Muscle of leg (tissue), 11 donors: ENCODE measurements around the gene IPO4. TPM values are rescaled to one million over a fixed set of nuclear protein-coding genes. Genes with fewer than 3 reads are reported as not detected.
"Not testable (repeated sequence)": the region's sequence is repeated elsewhere in the genome, so short reads cannot be mapped to it uniquely, and the experiment has no call there.

Experiments
- DNase-seq: peaks from one replicate; pipeline ENCODE4 v3.0.0; 2013
- H3K27ac ChIP-seq: one replicate; pipeline ENCODE4 v1.5.1; 2013; ENCODE audit warnings: mild to moderate bottlenecking, low read length, control low read depth
- H3K27me3 ChIP-seq: one replicate; pipeline ENCODE4 v1.6.1; 2013; ENCODE audit warnings: low read length; ENCODE audit not compliant: control insufficient read depth, insufficient read depth
- H3K36me3 ChIP-seq: one replicate; pipeline ENCODE4 v1.6.1; 2013; ENCODE audit warnings: low read length; ENCODE audit not compliant: control insufficient read depth, insufficient read depth
- H3K4me1 ChIP-seq: one replicate; pipeline ENCODE4 v1.6.1; 2013; ENCODE audit warnings: low read length; ENCODE audit not compliant: control insufficient read depth, insufficient read depth
- H3K4me3 ChIP-seq: one replicate; pipeline ENCODE4 v1.5.1; 2013; ENCODE audit warnings: low read length, control low read depth
- H3K9me3 ChIP-seq: replicated peaks from 2 replicates; pipeline ENCODE4 v1.6.1; 2013; ENCODE audit warnings: low read depth, low read length; ENCODE audit not compliant: control insufficient read depth
- WGBS: methylation state at CpG from one replicate; pipeline ENCODE4 v1.1.5; 2013; ENCODE audit warnings: missing lambda C conversion rate; ENCODE audit not compliant: insufficient coverage; 5-methylcytosine and 5-hydroxymethylcytosine counted together
- polyA plus RNA-seq, 8 donors: library from polyadenylated mRNA; unstranded; fragments of 120-200 nt; gene quantifications; one replicate each; pipeline versions ENCODE4 v1.2.1 to v1.2.3, GENCODE V29; 2013; ENCODE audit warnings: inconsistent platforms in 1 of 8, low replicate concordance in 1 of 8; ENCODE audit not compliant: insufficient read length in 8 of 8, insufficient read depth in 1 of 8
- total RNA-seq: library from RNA; stranded (reverse); fragments of 120-200 nt; gene quantifications from one replicate; pipeline ENCODE4 v1.2.4, GENCODE V29; 2013

IPO4 gene
- total and polyA plus RNA-seq, 9 donors, result 19.9 to 37.5 (median 29.4) TPM

- Histone ChIP-seq H3K4me3 (peak within 1 kb of the TSS; percentile 94), H3K27me3 (no peaks in the 10 kb centered on the region), H3K9me3 (no peaks in the 10 kb centered on the region), H3K27ac (peak within 1 kb of the TSS; percentile 98), H3K4me1 (peaks cover 19% of the 10 kb centered on the region), H3K36me3 (peaks cover 36% of the 10 kb centered on the region)
- DNase-seq, result no peak
- WGBS, result 7% methylated on average over 26 of the region's 38 CpGs
These were observed 44.3 kb upstream of the IPO4 start, which contains the start of gene GMPR2 for GRCh38 chr14:24232645-24233537. TSS of gene GMPR2 (plus strand) at chr14:24232929. CDS start at chr14:24233254, 325 bp downstream.

GRCh38 chr14:24232121-24232644, 43.6 kb upstream of the IPO4 start, which contains the start of gene NEDD8:
TSS of gene NEDD8 (minus strand) at chr14:24232367. CDS start at chr14:24232267, 100 bp downstream.
- Histone ChIP-seq H3K27ac (peak within 1 kb of the TSS; percentile 98), H3K27me3 (no peaks in the 10 kb centered on the region), H3K36me3 (peaks cover 29% of the 10 kb centered on the region), H3K4me1 (peaks cover 19% of the 10 kb centered on the region), H3K4me3 (peak within 1 kb of the TSS; percentile 94), H3K9me3 (no peaks in the 10 kb centered on the region)
- peak; percentile 97 for DNase-seq
- 0% methylated on average over 17 of the region's 30 CpGs for WGBS

- 3% methylated on average over 20 of the region's 23 CpGs for WGBS
- peaks cover 19% of the 10 kb centered on the region for H3K4me1 ChIP-seq
These were observed 42.9 kb upstream of the IPO4 start for GRCh38 chr14:24231263-24232120.

GRCh38 chr14:24228902-24229301, 40.3 kb upstream of the IPO4 start:
- no peak overlapping the region for H3K4me3 ChIP-seq
- WGBS, result no CpG with 5 or more reads among the region's 1 CpG
- no peak for DNase-seq
- peaks cover 8% of the 10 kb centered on the region for H3K36me3 ChIP-seq
- H3K4me1 ChIP-seq, result peaks cover 19% of the 10 kb centered on the region
- H3K27ac ChIP-seq, result no peak overlapping the region
- H3K27me3 ChIP-seq, result no peaks in the 10 kb centered on the region
- no peaks in the 10 kb centered on the region for H3K9me3 ChIP-seq

More at GRCh38 chr14:24231263-24232120, 42.9 kb upstream of the IPO4 start:
- Histone ChIP-seq H3K36me3 (peaks cover 22% of the 10 kb centered on the region), H3K27me3 (no peaks in the 10 kb centered on the region), H3K9me3 (no peaks in the 10 kb centered on the region), H3K4me3 (peak overlapping the region; percentile 94), H3K27ac (peak overlapping the region; percentile 98)
- no peak for DNase-seq

GRCh38 chr14:24226473-24226872, 37.9 kb upstream of the IPO4 start:
- Histone ChIP-seq H3K27ac (no peak overlapping the region), H3K4me1 (peaks cover 8% of the 10 kb centered on the region), H3K9me3 (no peaks in the 10 kb centered on the region), H3K27me3 (no peaks in the 10 kb centered on the region), H3K4me3 (no peak overlapping the region), H3K36me3 (peaks cover 7% of the 10 kb centered on the region)
- no CpG with 5 or more reads among the region's 1 CpG for whole genome bisulfite sequencing
- DNase-seq, result no peak

- DNase-seq, result no peak
- WGBS, result 88% methylated on average over 2 of the region's 7 CpGs
- Histone ChIP-seq H3K27me3 (no peaks in the 10 kb centered on the region), H3K4me3 (no peak overlapping the region), H3K9me3 (no peaks in the 10 kb centered on the region), H3K36me3 (peaks cover 7% of the 10 kb centered on the region), H3K4me1 (no peaks in the 10 kb centered on the region), H3K27ac (peak overlapping the region; percentile 65)
These were observed 36.0 kb upstream of the IPO4 start for GRCh38 chr14:24224618-24225071.

GRCh38 chr14:24222987-24223386, 34.4 kb upstream of the IPO4 start:
- not testable (repeated sequence) for H3K36me3 ChIP-seq, DNase-seq, H3K27ac ChIP-seq, H3K27me3 ChIP-seq, H3K9me3 ChIP-seq, H3K4me1 ChIP-seq, H3K4me3 ChIP-seq
- WGBS, result 92% methylated on average over 2 of the region's 4 CpGs

- no CpG with 5 or more reads among the region's 3 CpGs for WGBS
- no peaks in the 10 kb centered on the region for H3K9me3 ChIP-seq
- H3K27ac ChIP-seq, result no peak overlapping the region
- DNase-seq, result no peak
- peaks cover 9% of the 10 kb centered on the region for H3K4me1 ChIP-seq
- H3K36me3 ChIP-seq, result peaks cover 12% of the 10 kb centered on the region
- no peaks in the 10 kb centered on the region for H3K27me3 ChIP-seq
- H3K4me3 ChIP-seq, result no peak overlapping the region
These were observed 30.9 kb upstream of the IPO4 start for GRCh38 chr14:24219521-24219920.

GRCh38 chr14:24219080-24219479, 30.5 kb upstream of the IPO4 start:
- WGBS, result no CpG with 5 or more reads among the region's 4 CpGs
- Histone ChIP-seq H3K27ac (no peak overlapping the region), H3K4me3 (no peak overlapping the region), H3K36me3 (peaks cover 14% of the 10 kb centered on the region), H3K9me3 (no peaks in the 10 kb centered on the region), H3K4me1 (peaks cover 12% of the 10 kb centered on the region), H3K27me3 (no peaks in the 10 kb centered on the region)
- no peak for DNase-seq
